ENCODE data around the gene TBC1D21. TPM values are rescaled to one million over a fixed set of nuclear protein-coding genes. Genes with fewer than 3 reads are reported as not detected.

Gene TBC1D21
- total RNA-seq, 2 experiments from 2014 or later: not detected

DNA sequence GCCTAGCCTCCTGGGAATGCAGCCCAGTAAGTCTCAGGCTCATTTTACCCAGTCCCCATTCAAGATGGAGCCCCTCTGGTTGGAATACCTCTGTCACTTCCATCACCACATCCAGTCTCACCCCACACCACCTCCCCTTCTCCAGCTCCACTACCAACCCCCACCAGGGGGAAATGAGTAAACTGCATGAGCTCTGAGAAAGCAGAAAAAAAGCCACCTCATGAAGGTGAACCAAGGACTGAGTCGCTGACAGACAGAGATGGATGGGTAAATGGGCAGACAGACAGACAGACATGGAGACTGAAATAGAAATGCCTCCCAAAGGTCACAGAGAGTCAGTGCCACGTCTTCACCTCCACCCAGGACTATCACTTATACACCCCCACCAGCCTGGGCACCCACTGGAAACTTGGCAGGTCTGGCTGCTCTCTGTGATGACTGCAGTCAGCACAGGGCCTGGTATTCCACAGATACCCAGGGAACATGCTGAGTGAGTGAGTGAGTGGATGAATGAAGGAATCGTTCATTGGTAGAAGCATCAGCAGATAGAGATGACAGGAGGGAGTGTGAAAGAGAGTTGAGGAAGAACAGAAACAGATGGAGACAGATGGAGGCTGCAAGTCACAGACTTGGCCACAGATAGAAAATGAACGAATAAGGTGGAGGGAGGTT, 48.0 kb downstream of the TBC1D21 start:
- Histone ChIP-seq H3K4me3 (ENCODE audit: low read length) (no peak overlapping the region), H3K36me3 (ENCODE audit: insufficient read depth, low read length) (peaks cover 5% of the 10 kb centered on the region), H3K9me3 (ENCODE audit: control insufficient read depth in 1 of 2, insufficient read depth in 1 of 2, low read length in 2 of 2) (peaks cover 0 to 7% of the 10 kb centered on the region in 2 experiments), H3K27me3 (ENCODE audit: control insufficient read depth in 1 of 2, insufficient read depth in 2 of 2, low read length in 2 of 2) (no peaks in the 10 kb centered on the region), H3K27ac (ENCODE audit: low read depth in 1 of 2, low read length in 2 of 2) (no peak overlapping the region), H3K4me1 (ENCODE audit: insufficient read depth, low read length) (peaks cover 69% of the 10 kb centered on the region)
- ChIA-PET CTCF (interaction anchor here (1.0 kb wide), 1 partner anchor 19 kb away, joined by 3 read pairs; no protein-coding TSS in a partner anchor), POLR2A (no interaction called here)
- Mint-ChIP-seq H3K36me3 (ENCODE audit: low read depth) (peaks cover 35% of the 10 kb centered on the region), H3K27me3 (no peaks in the 10 kb centered on the region), H3K4me3 (no peak overlapping the region), H3K9me3 (no peaks in the 10 kb centered on the region), H3K27ac (peak overlapping the region; percentile 49), H3K4me1 (ENCODE audit: low read depth) (peaks cover 47% of the 10 kb centered on the region)
- ATAC-seq (ENCODE audit: poor library complexity): no peak
- intact Hi-C loops (cut with DNase I, micrococcal nuclease): no loop called here
- TF ChIP-seq CTCF (IDR thresholded peaks at IDR 0.05): no peak
- DNase-seq: no peak

GRCh38 chr15:73922186-73923151, 49.1 kb downstream of the TBC1D21 start:
- H3K9me3 Mint-ChIP-seq: no peaks in the 10 kb centered on the region
- POLR2A ChIA-PET: no interaction called here

GRCh38 chr15:73923156-73923487, 49.8 kb downstream of the TBC1D21 start:
- no peak overlapping the region for H3K27ac ChIP-seq (ENCODE audit: low read depth in 1 of 2, low read length in 2 of 2)
- no peak for DNase-seq
- ChIA-PET POLR2A (no interaction called here), CTCF (no interaction called here)
- no peak for TF ChIP-seq CTCF (IDR thresholded peaks at IDR 0.05)
- no peaks in the 10 kb centered on the region for H3K27me3 Mint-ChIP-seq
- intact Hi-C loops (cut with DNase I, micrococcal nuclease): no loop called here
- peaks cover 22% of the 10 kb centered on the region for H3K36me3 Mint-ChIP-seq (ENCODE audit: low read depth)
- peaks cover 80% of the 10 kb centered on the region for H3K4me1 ChIP-seq (ENCODE audit: insufficient read depth, low read length)
- no peak overlapping the region for H3K4me3 ChIP-seq (ENCODE audit: low read length)
- H3K27ac Mint-ChIP-seq: peak overlapping the region; percentile 85
- H3K27me3 ChIP-seq (ENCODE audit: control insufficient read depth in 1 of 2, insufficient read depth in 2 of 2, low read length in 2 of 2): no peaks in the 10 kb centered on the region
- peaks cover 0 to 7% of the 10 kb centered on the region in 2 experiments for H3K9me3 ChIP-seq (ENCODE audit: control insufficient read depth in 1 of 2, insufficient read depth in 1 of 2, low read length in 2 of 2)
- H3K4me3 Mint-ChIP-seq: no peak overlapping the region
- ATAC-seq (ENCODE audit: poor library complexity): no peak
- peaks cover 5% of the 10 kb centered on the region for H3K36me3 ChIP-seq (ENCODE audit: insufficient read depth, low read length)
- H3K9me3 Mint-ChIP-seq: no peaks in the 10 kb centered on the region
- peaks cover 51% of the 10 kb centered on the region for H3K4me1 Mint-ChIP-seq (ENCODE audit: low read depth)

More at GRCh38 chr15:73922186-73923151, 49.1 kb downstream of the TBC1D21 start:
- Histone ChIP-seq H3K27me3 (ENCODE audit: control insufficient read depth in 1 of 2, insufficient read depth in 2 of 2, low read length in 2 of 2) (no peaks in the 10 kb centered on the region), H3K4me3 (ENCODE audit: low read length) (no peak overlapping the region), H3K27ac (ENCODE audit: low read depth in 1 of 2, low read length in 2 of 2) (peak overlapping the region in 1 of 2 donors; percentile 34), H3K9me3 (ENCODE audit: control insufficient read depth in 1 of 2, insufficient read depth in 1 of 2, low read length in 2 of 2) (peaks cover 0 to 7% of the 10 kb centered on the region in 2 experiments), H3K4me1 (ENCODE audit: insufficient read depth, low read length) (peaks cover 76% of the 10 kb centered on the region), H3K36me3 (ENCODE audit: insufficient read depth, low read length) (peaks cover 5% of the 10 kb centered on the region)
- no peak for TF ChIP-seq CTCF (IDR thresholded peaks at IDR 0.05)
- DNase-seq: no peak
- Mint-ChIP-seq H3K36me3 (ENCODE audit: low read depth) (peaks cover 29% of the 10 kb centered on the region), H3K4me3 (no peak overlapping the region), H3K27ac (peak overlapping the region; percentile 49), H3K4me1 (ENCODE audit: low read depth) (peaks cover 47% of the 10 kb centered on the region), H3K27me3 (no peaks in the 10 kb centered on the region)
- intact Hi-C loops (cut with DNase I, micrococcal nuclease): no loop called here
- ATAC-seq (ENCODE audit: poor library complexity): no peak
- CTCF ChIA-PET: interaction anchor here (1.0 kb wide), 1 partner anchor 18 kb away, joined by 3 read pairs; no protein-coding TSS in a partner anchor

All from CD4-positive, alpha-beta T cell (primary cell).